GM12878 (cell line): ENCODE results near the gene ATP5PO. TPM values are rescaled to one million over a fixed set of nuclear protein-coding genes. Genes with fewer than 3 reads are reported as not detected.

ENCODE experiments used
- ATAC-seq: fragments of 200-7000 bp; cut with Tn5 transposase; 3 replicates; pipeline ENCODE4 v1.9.1; 2020; ENCODE audit warnings: mild to moderate bottlenecking, moderate library complexity
- BruUV-seq: library from RNA; stranded (reverse); fragments of 400-500 nt; replicated peaks from 2 replicates; lab custom pipeline; 2021; lab: Mats Ljungman, UMichigan
- CTCF ChIA-PET: fragments of 300-600 bp; sonication (Branson Sonifier 250); formaldehyde crosslinking; extraction: SDS; loops from one replicate; lab custom pipeline; 2021; ENCODE audit warnings: inconsistent platforms; lab: Yijun Ruan, JAX
- POLR2A ChIA-PET: fragments of 350-600 bp; formaldehyde crosslinking; extraction: SDS; loops from one replicate; lab custom pipeline; 2021; ENCODE audit warnings: inconsistent platforms; lab: Charles Lee
- RAD21 ChIA-PET: fragments of 300-600 bp; sonication (Branson Sonifier 250); formaldehyde crosslinking; loops from one replicate; lab custom pipeline; 2023; ENCODE audit warnings: antibody characterized with exemption; ENCODE audit not compliant: unreplicated experiment; lab: Charles Lee
- SMC1A ChIA-PET: fragments of 300-600 bp; sonication (Branson Sonifier 250); formaldehyde crosslinking; loops from one replicate; lab custom pipeline; 2023; ENCODE audit not compliant: unreplicated experiment, uncharacterized antibody; lab: Charles Lee
- DNase-seq: peaks from one replicate; pipeline ENCODE4 v3.0.0-alpha.2; 2011; ENCODE audit warnings: low read depth, low spot score
- FAIRE-seq: peaks from 3 replicates; lab custom pipeline; 2011; peaks lifted over from hg19 to GRCh38; lab: Jason Lieb, UNC
- H2AFZ ChIP-seq: 2 replicates; pipeline ENCODE4 v1.6.0; 2011; ENCODE audit warnings: low read depth, low read length, control low read depth; ENCODE audit not compliant: control insufficient read depth
- H3K27ac ChIP-seq: 2 replicates; pipeline ENCODE4 v1.5.1; 2011; ENCODE audit warnings: control low read depth; ENCODE audit not compliant: control insufficient read depth, insufficient read depth
- H3K27me3 ChIP-seq, 2 experiments: replicated peaks in 1 of 2; 2 replicates each; pipeline versions ENCODE4 v1.6.0 to v1.6.1; 2011; ENCODE audit warnings: low read length in 1 of 2; ENCODE audit not compliant: control insufficient read depth in 2 of 2, insufficient read depth in 2 of 2
- H3K36me3 ChIP-seq, 2 experiments: 2 replicates each; pipeline ENCODE4 v1.5.1; 2011; ENCODE audit warnings: low read length in 1 of 2; ENCODE audit not compliant: control insufficient read depth in 2 of 2, insufficient read depth in 2 of 2
- H3K4me1 ChIP-seq: 2 replicates; pipeline ENCODE4 v1.6.1; 2011; ENCODE audit warnings: mild to moderate bottlenecking, low read length, moderate library complexity, mixed read lengths; ENCODE audit not compliant: control insufficient read depth, insufficient read depth
- H3K4me2 ChIP-seq: 2 replicates; pipeline ENCODE4 v1.6.0; 2011; ENCODE audit warnings: control low read depth; ENCODE audit not compliant: control insufficient read depth, insufficient read depth
- H3K4me3 ChIP-seq: fragments of 200-600 bp; sonication (generic); 2 replicates; pipeline ENCODE4 v1.5.1; 2016
- H3K79me2 ChIP-seq: 2 replicates; pipeline ENCODE4 v1.6.0; 2011; ENCODE audit warnings: low read length; ENCODE audit not compliant: control insufficient read depth, insufficient read depth
- H3K9ac ChIP-seq: 2 replicates; pipeline ENCODE4 v1.8.0; 2011; ENCODE audit warnings: low read length, control low read depth, mixed read lengths; ENCODE audit not compliant: control insufficient read depth, insufficient read depth
- H3K9me3 ChIP-seq: replicated peaks from 3 replicates; pipeline ENCODE4 v1.5.1; 2011; ENCODE audit warnings: mild to moderate bottlenecking, low read length; ENCODE audit not compliant: control insufficient read depth, insufficient read depth
- H4K20me1 ChIP-seq: 2 replicates; pipeline ENCODE4 v1.6.0; 2011; ENCODE audit not compliant: control insufficient read depth, insufficient read depth
- CBFB ChIP-seq: IDR thresholded peaks from 2 replicates; pipeline ENCODE4 v1.6.1; 2016; ENCODE audit warnings: antibody characterized with exemption, low read depth
- ESRRA ChIP-seq: IDR thresholded peaks from 2 replicates; pipeline ENCODE4 v1.6.1; 2012; ENCODE audit warnings: mild to moderate bottlenecking, low read length, improper control_type of control experiment
- SKIL ChIP-seq: fragments of 450-650 bp; IDR thresholded peaks from 2 replicates; pipeline ENCODE4 v1.6.1; 2017; ENCODE audit warnings: mild to moderate bottlenecking, low read depth, inconsistent platforms; ENCODE audit not compliant: poor library complexity, severe bottlenecking
- SUPT20H ChIP-seq: IDR thresholded peaks from 2 replicates; pipeline ENCODE4 v1.6.1; 2011; ENCODE audit warnings: low read depth, mild to moderate bottlenecking, low read length, moderate library complexity, borderline replicate concordance; ENCODE audit not compliant: control insufficient read depth
- ZNF274 ChIP-seq: IDR thresholded peaks from one replicate; pipeline ENCODE4 v1.8.0; 2011; ENCODE audit not compliant: insufficient read length, insufficient read depth
- WGBS: methylation state at CpG from one replicate; pipeline ENCODE4 v1.1.6; 2016; ENCODE audit warnings: low lambda C conversion rate; ENCODE audit not compliant: insufficient replicate concordance, insufficient coverage; ENCODE audit errors: missing lambda C conversion rate; 5-methylcytosine and 5-hydroxymethylcytosine counted together
- in situ Hi-C: fragments of 300-500 bp; cut with MboI; formaldehyde crosslinking; loops from 9 replicates; pipeline ENCODE4 v1.14.3; 2018; ENCODE audit warnings: mixed read lengths
- intact Hi-C: fragments of 100-400 bp; cut with micrococcal nuclease; formaldehyde crosslinking; loops from one replicate; pipeline ENCODE4 v1.14.2; 2022; ENCODE audit not compliant: unreplicated experiment
- polyA plus RNA-seq, 11 experiments: library from polyadenylated mRNA; depleted of rRNA in 4 of 11; unstranded in 6 of 11; stranded (reverse) in 5 of 11; fragments of >200 nt; fragmentation: Nextera tagmentation in 4 of 11; fragmentation: Illumina TruSeq in 1 of 11; extraction: Ambion mirVana in 4 of 11; extraction: Trizol in 1 of 11; gene quantifications; 1 replicate in 1 of 11; 2 replicates in 10 of 11; pipeline versions ENCODE4 v1.2.1 to v1.2.3, GENCODE V29; 2011 to 2016; ENCODE audit warnings: inconsistent platforms in 2 of 11, missing spikeins in 2 of 11, low read depth in 1 of 11
- total RNA-seq, 4 experiments: library from RNA; depleted of rRNA in 3 of 4; stranded (reverse); fragments of >200 nt in 3 of 4; fragmentation: Illumina TruSeq in 1 of 4; extraction: Trizol in 1 of 4; gene quantifications; 2 replicates each; pipeline versions ENCODE4 v1.2.1 to v1.2.3, GENCODE V29; 2013 to 2021

ATP5PO gene
- total and polyA plus RNA-seq, 10 of the 15 experiments (the other 5 are each of a cell fraction or from before 2014, with no cell fraction given) = 251 to 1,656 (median 470) TPM

- Histone ChIP-seq H3K9ac (no peak overlapping the region), H3K79me2 (no peaks in the 10 kb centered on the region), H3K4me3 (no peak overlapping the region), H3K4me1 (no peaks in the 10 kb centered on the region), H4K20me1 (no peaks in the 10 kb centered on the region), H3K27me3 (no peaks in the 10 kb centered on the region), H3K36me3 (no peaks in the 10 kb centered on the region), H3K27ac (no peak overlapping the region), H2AFZ (no peak overlapping the region), H3K9me3 (no peaks in the 10 kb centered on the region), H3K4me2 (no peak overlapping the region)
- no TSS peak for BruUV-seq
- intact Hi-C loops = no loop called here
- CTCF ChIA-PET = interaction anchor here (0.6 kb wide), 1 partner anchor 204 kb away, joined by 4 read pairs; no protein-coding TSS in a partner anchor
- no peak for ATAC-seq
- WGBS = 22% methylated on average over 8 of the region's 8 CpGs
- no peak for FAIRE-seq
- in situ Hi-C loops = no loop called here
- SMC1A ChIA-PET = no interaction called here
- TF ChIP-seq ZNF274 (no peak), SKIL (no peak), CBFB (no peak), SUPT20H (no peak), ESRRA (no peak)
- RAD21 ChIA-PET = no interaction called here
- no peak for DNase-seq
- POLR2A ChIA-PET = no interaction called here
Observed at GRCh38 chr21:33860332-33860879, 55.2 kb downstream of the ATP5PO start.
